GM08714 (cell line): ENCODE results near the gene THUMPD3.
A peak's percentile ranks its signal among the peaks of the same experiment; 100 is the strongest.

Experiments used
- H3K4me3 ChIP-seq: fragments of 200-500 bp; sonication (Bioruptor generic); 2 replicates; pipeline ENCODE4 v1.5.1; 2014; ENCODE audit warnings: mild to moderate bottlenecking, low read length, inconsistent platforms
- ZNF274 ChIP-seq: IDR thresholded peaks from 2 replicates; pipeline ENCODE4 v1.6.1; 2012; ENCODE audit warnings: mild to moderate bottlenecking, low read depth, low read length

Gene THUMPD3

GRCh38 chr3:9345041-9345440 is 17.8 kb upstream of the THUMPD3 start:
- TF ChIP-seq ZNF274: no peak

GRCh38 chr3:9346141-9346540 is 16.7 kb upstream of the THUMPD3 start:
- no peak for TF ChIP-seq ZNF274
- no peak overlapping the region for H3K4me3 ChIP-seq

More at GRCh38 chr3:9345041-9345440, 17.8 kb upstream of the THUMPD3 start:
- no peak overlapping the region for H3K4me3 ChIP-seq

GRCh38 chr3:9347081-9347480 is 15.8 kb upstream of the THUMPD3 start:
- no peak for TF ChIP-seq ZNF274
- no peak overlapping the region for H3K4me3 ChIP-seq

DNA sequence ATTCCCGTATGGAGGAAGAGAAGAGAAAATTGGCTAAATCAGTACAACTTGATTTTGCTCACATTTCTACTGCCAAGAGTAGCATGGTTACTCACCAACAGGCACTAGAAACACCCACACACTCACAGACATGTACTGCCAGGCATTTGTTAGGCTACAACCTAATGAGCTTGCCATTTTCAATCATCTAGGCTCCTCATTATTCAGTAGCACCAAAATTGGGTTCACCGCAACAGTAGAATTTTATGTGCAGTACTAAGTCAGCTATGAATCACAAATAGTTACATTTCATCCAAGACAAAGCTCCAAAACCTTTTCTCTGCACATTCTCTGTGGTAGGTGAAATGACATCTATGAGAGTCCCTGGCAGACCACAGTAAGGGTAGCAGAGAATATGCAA is 15.0 kb upstream of the THUMPD3 start:
- no peak overlapping the region for H3K4me3 ChIP-seq
- TF ChIP-seq ZNF274: no peak

DNA sequence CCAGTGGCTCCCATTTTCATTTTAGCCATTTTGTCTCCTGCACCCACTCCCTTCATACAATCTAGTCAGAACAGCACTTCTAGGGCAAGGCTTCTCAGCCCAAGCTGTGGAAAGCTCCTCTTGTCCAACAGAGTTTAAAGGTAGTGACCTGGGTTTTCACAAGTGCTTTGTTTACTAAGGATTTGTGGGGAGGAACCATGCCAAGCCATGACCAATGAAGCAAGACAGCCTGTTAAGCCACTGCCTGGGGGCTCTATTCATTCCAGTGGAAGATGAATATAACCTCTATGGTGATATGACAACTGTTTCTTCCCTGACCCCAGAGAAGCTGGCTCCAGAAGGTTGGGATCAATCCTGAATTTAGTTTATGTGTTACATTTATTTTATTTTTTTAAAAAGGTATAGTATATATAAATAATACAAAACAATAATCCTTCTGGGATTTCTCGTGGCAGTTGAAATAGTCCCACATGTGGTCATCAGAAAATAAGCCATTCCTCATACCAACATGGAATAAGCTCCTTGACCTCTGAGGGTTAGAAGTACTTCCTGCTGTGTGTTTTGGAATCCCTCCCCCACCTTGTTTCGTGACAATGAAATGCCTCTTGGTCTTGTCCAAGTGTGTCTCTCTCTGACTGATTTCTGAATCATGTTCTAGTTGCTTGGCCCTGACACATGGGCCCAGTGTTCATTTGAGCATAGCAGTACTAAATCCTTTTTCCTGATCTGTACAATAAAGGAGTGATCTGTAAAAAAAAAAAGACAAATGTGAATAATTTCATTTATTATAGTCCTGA is 13.3 kb upstream of the THUMPD3 start:
- no peak for TF ChIP-seq ZNF274
- no peak overlapping the region for H3K4me3 ChIP-seq

DNA sequence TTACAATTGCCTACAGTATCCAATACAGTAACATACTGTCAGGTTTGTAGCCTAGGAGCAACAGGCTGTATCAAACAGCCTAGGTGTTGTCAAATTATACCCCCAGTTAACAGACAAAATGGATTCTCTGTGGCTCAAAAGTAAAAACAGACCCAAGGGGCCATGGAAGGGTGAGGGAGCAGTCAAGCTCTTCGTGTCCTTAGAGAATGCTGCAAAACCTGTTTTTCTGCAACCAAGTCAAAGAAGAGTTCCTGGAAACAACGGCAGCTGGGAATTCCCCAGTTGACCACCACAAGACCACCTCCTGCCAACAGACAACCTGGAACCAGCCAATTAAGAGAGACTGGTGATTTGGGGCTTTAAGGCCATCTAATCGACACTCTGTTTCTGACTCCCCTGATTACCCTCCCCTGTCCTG is 11.1 kb upstream of the THUMPD3 start:
- H3K4me3 ChIP-seq: no peak overlapping the region
- no peak for TF ChIP-seq ZNF274

DNA sequence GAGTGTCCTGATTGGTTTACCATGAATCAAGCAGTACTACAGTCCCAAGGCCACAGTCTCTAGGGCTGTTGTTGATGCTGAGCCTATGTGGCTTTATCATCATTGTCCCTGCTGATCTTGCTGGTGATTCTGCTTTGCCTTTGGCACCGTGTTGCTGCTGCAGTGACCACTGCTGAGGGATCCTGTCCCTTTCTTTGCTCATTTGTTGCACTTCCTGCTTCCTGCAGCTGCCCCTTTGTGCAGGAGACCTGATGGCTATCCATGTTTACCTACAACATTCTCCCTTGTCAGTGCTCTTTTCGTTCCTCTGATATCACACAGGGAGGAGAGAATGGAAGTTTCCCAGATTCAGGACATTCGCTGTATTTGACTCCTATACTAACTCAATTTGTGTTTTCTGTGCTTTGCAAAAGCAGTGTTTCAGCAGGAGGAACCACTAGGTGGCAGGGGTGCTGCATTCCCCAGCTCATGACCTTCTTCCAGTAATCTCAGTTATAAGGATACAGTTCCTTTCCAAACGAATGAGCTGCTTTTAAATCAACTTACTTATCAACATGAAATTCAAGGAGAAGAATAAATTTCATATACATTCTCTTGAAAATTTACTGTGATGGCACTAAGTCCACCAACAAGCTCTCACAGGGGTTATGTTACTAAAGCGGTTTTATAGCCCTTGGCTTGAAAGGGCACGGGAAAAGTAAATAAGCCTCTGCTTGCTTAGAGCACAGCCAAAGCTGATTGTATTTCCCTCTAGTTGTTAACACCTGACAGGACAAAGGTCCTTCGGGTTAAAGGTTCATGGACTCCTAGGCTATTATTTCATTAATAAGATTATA is 9.7 kb upstream of the THUMPD3 start:
- no peak for TF ChIP-seq ZNF274
- no peak overlapping the region for H3K4me3 ChIP-seq

GRCh38 chr3:9361691-9362388 is 1.0 kb upstream of the THUMPD3 start:
- no peak for TF ChIP-seq ZNF274
- peak overlapping the region; percentile 85; the same call in 1 of the 2 replicates for H3K4me3 ChIP-seq

DNA sequence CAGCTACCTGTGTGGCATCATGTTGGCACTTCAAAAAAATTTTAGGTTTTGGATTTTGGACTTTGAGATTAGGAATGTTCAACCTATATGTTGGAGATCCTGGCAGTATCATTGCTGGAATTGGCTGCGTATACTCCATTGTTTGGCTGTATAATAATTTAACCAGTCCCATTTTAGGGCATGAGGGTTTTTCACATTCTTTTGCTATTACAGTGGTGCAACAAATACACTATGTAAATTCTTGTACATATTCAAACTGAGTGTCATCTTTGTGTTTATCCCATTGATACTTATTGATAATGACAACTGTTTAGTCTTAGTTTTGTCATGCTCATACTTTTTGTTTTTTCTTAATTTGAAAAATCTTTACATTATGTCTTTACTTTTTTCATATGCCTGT is 6.7 kb downstream of the THUMPD3 start:
- TF ChIP-seq ZNF274: no peak
- no peak overlapping the region for H3K4me3 ChIP-seq

DNA sequence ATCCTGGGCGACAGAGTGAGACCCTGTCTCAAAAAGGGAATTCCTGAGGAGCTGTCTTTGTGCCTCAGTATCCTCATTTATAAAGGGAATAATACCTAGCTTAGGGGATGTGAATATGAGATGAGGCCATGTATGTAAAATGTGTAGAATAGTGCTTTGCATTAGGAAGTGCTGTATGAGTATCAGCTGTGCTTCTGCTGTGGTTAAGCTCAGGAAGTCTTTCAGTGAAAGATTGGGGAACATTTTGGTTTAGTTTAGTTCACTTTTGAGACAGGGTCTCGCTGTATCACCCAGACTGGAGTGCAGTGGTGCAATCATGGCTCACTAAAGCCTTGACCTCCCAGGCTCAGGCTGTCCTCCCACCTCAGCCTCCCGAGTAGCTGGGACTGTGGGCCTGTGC is 10.6 kb downstream of the THUMPD3 start:
- no peak for TF ChIP-seq ZNF274
- no peak overlapping the region for H3K4me3 ChIP-seq

- no peak overlapping the region for H3K4me3 ChIP-seq
- TF ChIP-seq ZNF274: no peak
Measured at GRCh38 chr3:9377981-9378380, 15.1 kb downstream of the THUMPD3 start.

DNA sequence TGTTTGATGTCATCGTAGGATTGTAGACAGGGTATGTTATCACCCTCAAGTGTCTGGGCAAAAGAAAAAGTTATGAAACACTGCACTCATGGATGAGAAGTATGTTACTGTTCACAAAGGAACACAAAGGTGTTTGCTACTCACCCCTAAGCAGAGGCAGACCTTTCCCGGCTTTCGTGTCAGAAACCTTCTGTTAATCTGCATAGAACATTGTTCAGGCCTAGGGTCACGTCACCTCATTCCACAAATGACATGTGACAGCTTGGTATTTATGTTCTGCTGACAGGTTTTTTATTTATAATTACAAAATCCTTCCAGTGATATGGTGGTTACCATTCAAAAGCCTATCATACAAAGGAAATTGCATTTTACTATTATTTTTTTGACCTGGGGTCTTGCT is 16.5 kb downstream of the THUMPD3 start:
- no peak overlapping the region for H3K4me3 ChIP-seq
- TF ChIP-seq ZNF274: no peak

GRCh38 chr3:9380014-9380413 is 17.2 kb downstream of the THUMPD3 start:
- H3K4me3 ChIP-seq: no peak overlapping the region
- no peak for TF ChIP-seq ZNF274

DNA sequence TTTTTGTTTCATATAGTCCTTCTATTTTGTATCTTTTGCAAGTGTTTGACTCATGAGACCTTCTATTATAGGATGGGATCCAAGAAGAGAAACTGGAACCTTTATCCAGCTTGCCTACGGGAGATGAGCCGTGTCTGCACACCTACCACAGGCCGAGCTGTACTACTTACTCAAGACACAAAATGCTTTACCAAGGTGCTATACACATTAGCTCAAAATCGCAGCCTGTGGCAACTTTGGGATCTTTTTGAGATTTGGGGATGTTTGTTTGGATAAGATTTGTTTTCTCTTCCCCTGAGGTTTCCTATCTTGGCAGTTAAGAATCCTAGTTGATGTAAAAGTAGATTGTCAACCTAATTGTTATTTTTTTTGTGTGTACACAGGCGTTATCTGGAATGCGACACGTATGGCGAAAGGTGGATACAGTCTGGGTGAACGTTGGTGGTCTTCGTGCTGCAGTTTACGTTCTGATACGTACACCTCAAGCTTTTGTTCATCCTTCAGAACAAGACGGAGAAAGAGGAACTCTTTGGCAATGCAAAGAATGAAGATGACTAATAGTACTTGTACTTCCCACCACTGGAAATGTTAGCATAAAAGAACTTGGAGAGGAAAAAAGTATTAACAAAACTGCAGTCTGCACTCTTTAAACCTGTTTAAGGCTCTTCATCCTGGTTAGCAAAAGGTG is 21.4 kb downstream of the THUMPD3 start:
- no peak for TF ChIP-seq ZNF274
- no peak overlapping the region for H3K4me3 ChIP-seq
